ENCODE results near the gene ARHGAP29. TPM values are rescaled to one million over a fixed set of nuclear protein-coding genes. Genes with fewer than 3 reads are reported as not detected.

ARHGAP29 gene
- total RNA-seq, 1 donor, result 85.1 TPM

DNA sequence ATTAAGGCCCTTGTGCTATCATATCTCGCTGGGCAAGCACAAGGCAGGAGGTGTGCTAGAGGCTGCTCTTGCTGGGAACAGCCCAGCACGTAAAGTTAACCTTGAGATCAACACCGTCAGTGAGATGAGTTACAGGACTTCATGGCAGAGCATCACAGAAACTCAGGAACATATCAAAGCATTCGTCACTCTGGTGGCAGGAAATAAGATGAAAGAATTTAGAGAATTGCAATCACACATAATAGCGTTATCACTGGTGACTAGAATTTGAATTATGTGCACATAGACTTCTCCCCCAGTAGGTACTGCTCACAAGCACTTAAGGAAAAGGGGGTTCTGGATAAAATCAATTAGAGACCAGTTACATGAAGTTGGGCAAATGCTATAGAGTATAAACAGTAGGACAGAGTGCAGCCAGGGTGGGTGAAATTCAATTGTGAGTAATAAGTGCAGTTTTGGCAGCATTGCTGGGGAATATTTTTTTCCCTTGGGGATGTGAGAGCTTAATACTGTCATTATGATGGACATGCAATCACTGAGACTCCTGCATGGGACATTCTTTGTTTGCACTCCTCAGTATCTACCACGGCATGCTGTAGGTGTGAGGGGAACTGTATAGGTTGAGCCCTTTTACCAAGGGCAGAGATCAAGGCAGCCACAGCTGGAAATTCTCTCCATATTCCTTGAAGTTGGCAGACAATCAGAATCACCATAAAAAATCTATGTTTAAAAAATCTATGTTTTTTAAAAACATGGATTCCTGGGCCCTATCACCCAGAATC is 44.2 kb upstream of the ARHGAP29 start:
- TF ChIP-seq CTCF (IDR thresholded peaks at IDR 0.05; ENCODE audit: insufficient read depth, low read depth, low read length), result no peak
- H3K4me3 ChIP-seq (ENCODE audit: low read depth, low read length), result no peak overlapping the region
- DNase-seq (ENCODE audit: low read depth), result no peak

DNA sequence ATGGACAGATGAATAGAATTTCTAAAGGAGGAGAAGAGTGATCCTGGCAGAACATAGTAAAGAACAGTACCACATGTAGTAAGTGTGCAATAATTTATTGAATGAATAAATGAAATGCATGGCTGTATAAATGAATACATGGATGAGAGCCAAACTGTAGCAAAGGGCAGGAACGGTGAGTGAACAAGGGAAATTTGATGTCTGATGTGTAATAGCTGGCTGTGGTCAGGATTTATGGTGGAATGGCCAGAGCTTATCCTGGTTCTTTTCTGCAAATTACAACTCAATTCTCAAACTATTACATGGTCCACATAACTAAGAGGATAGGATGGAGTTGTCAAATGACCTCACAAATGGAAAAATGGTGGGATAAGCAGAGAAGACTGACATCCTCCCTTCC is 43.2 kb upstream of the ARHGAP29 start:
- H3K4me3 ChIP-seq (ENCODE audit: low read depth, low read length), result no peak overlapping the region
- no peak for DNase-seq (ENCODE audit: low read depth)
- no peak for TF ChIP-seq CTCF (IDR thresholded peaks at IDR 0.05; ENCODE audit: insufficient read depth, low read depth, low read length)

DNA sequence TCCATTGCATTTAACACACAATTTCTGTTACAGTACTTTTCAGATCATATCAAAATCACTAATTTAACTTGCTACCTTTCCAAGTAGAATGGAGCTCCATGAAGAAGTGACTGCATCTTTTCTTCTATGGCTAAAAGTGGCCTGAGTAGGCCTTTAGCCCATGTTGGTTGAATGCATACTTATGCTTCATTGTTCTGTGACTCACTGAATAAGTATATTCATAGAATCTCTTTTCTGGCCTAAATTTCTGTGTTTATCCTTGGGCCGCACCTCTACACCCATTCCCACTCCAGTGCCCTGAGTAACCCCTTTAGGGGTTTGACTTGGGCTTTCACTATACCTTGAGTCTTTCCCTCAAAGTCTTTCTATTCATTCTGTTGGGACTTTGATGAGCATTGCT is 42.1 kb upstream of the ARHGAP29 start:
- TF ChIP-seq CTCF (IDR thresholded peaks at IDR 0.05; ENCODE audit: insufficient read depth, low read depth, low read length), result no peak
- H3K4me3 ChIP-seq (ENCODE audit: low read depth, low read length), result no peak overlapping the region
- DNase-seq (ENCODE audit: low read depth), result no peak

DNA sequence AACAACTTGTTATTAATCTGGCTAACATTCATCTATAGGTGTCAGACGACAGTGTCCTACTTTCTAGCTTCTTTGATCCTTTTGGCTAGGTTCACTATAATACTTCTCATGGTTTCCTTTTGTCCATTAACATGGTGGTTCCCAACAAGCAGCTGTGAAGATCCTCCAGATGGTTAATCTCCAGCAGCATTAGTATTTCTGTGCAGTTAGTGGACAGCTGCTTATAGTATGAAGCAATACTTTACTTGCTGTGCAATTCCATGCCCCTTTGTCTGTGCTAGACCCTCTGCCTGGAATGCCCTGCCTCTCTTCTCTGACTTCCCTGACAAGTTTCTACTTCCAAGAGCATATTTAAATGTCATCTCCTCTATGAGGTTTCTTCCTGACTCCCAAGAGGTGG is 41.7 kb upstream of the ARHGAP29 start:
- no peak for TF ChIP-seq CTCF (IDR thresholded peaks at IDR 0.05; ENCODE audit: insufficient read depth, low read depth, low read length)
- H3K4me3 ChIP-seq (ENCODE audit: low read depth, low read length), result no peak overlapping the region
- peak; percentile 55 for DNase-seq (ENCODE audit: low read depth)

- DNase-seq (ENCODE audit: low read depth), result peak; percentile 68
- no peak for TF ChIP-seq CTCF (IDR thresholded peaks at IDR 0.05; ENCODE audit: insufficient read depth, low read depth, low read length)
- H3K4me3 ChIP-seq (ENCODE audit: low read depth, low read length), result no peak overlapping the region
Observed at GRCh38 chr1:94276988-94277434, 39.6 kb upstream of the ARHGAP29 start.

DNA sequence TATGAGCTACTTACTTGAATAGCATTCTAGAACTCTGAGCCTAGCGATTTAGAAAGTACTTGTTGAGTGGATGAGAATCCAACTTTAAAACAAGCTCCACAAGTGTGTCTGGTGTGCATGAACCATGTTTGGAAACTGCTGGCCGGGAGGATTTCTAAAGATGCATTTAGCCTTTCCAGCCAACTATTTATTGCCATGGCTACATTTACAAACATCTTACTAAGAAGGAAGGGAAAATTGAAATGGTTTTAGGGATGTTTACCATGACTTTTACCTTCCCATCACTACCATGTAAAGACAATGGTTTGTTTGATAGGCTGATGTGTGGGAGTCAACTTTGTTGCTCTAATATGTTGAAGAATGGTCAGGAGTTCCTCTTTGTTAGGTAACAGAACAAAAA is 37.7 kb upstream of the ARHGAP29 start:
- peak; percentile 52 for DNase-seq (ENCODE audit: low read depth)
- no peak for TF ChIP-seq CTCF (IDR thresholded peaks at IDR 0.05; ENCODE audit: insufficient read depth, low read depth, low read length)
- no peak overlapping the region for H3K4me3 ChIP-seq (ENCODE audit: low read depth, low read length)

GRCh38 chr1:94274561-94274960 is 37.2 kb upstream of the ARHGAP29 start:
- DNase-seq (ENCODE audit: low read depth), result no peak
- TF ChIP-seq CTCF (IDR thresholded peaks at IDR 0.05; ENCODE audit: insufficient read depth, low read depth, low read length), result no peak
- no peak overlapping the region for H3K4me3 ChIP-seq (ENCODE audit: low read depth, low read length)

All from fibroblast of villous mesenchyme (primary cell).